HL-60 (cell line): ENCODE data around the gene ANGPTL1.

Source experiments
- DNase-seq, 2 experiments: peaks; one replicate each; pipeline ENCODE4 v3.0.0-alpha.2; 2010 to 2020; ENCODE audit warnings: low read depth in 1 of 2, low spot score in 1 of 2
- H3K27ac ChIP-seq: fragments of 250-450 bp; sonication (Bioruptor Pico); replicated peaks from 2 replicates; pipeline ENCODE4 v1.5.1; 2020; ENCODE audit warnings: mild to moderate bottlenecking, moderate library complexity
- H3K27me3 ChIP-seq: fragments of 250-450 bp; sonication (Bioruptor Pico); 2 replicates; pipeline ENCODE4 v1.5.1; 2021; ENCODE audit warnings: mild to moderate bottlenecking, moderate library complexity; ENCODE audit not compliant: insufficient read depth, poor library complexity, severe bottlenecking
- H3K4me3 ChIP-seq: replicated peaks from 2 replicates; pipeline ENCODE4 v1.5.1; 2011; ENCODE audit warnings: mild to moderate bottlenecking, control low read depth, low read length; ENCODE audit not compliant: insufficient read depth
- GABPA ChIP-seq: IDR thresholded peaks from 2 replicates; pipeline ENCODE4 v1.6.1; 2012; ENCODE audit warnings: low read depth
- POLR2AphosphoS5 ChIP-seq: IDR thresholded peaks from 2 replicates; pipeline ENCODE4 v1.6.1; 2012; ENCODE audit warnings: low read depth
- SPI1 ChIP-seq: IDR thresholded peaks from 2 replicates; pipeline ENCODE4 v1.6.1; 2012; ENCODE audit warnings: low read depth, mild to moderate bottlenecking, borderline replicate concordance
- TF ChIP-seq, protein P1 (sequence below): IDR thresholded peaks from one replicate; pipeline ENCODE4 v1.5.1; 2011; ENCODE audit warnings: low read length, control low read depth, inconsistent platforms; ENCODE audit not compliant: insufficient read depth
- TF ChIP-seq, protein P2 (sequence below): IDR thresholded peaks from 2 replicates; pipeline ENCODE4 v1.6.1; 2012; ENCODE audit warnings: low read depth; ENCODE audit not compliant: insufficient replicate concordance

Gene ANGPTL1

DNA sequence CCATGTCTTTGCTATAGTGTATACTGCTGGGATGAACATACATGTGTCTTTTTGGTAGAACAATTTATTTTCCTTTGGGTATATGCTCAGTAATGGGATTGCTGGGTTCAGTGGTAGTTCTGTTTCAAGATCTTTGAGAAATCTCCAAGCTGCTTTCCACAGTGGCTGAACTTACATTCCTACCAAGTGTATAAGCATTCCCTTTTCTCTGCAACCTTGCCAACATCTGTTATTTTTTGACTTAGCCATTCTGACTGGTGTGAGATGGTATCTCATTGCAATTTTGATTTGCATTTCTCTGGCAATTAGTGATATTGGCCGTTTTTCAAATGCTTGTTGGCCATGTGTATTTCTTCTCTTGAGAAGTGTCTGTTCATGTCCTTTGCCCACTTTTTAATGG is 37.5 kb upstream of the ANGPTL1 start:
- DNase-seq, result no peak
- no peaks in the 10 kb centered on the region for H3K27me3 ChIP-seq
- TF ChIP-seq SPI1 (no peak), GABPA (no peak), POLR2AphosphoS5 (no peak)
- TF ChIP-seq, protein P1, sequence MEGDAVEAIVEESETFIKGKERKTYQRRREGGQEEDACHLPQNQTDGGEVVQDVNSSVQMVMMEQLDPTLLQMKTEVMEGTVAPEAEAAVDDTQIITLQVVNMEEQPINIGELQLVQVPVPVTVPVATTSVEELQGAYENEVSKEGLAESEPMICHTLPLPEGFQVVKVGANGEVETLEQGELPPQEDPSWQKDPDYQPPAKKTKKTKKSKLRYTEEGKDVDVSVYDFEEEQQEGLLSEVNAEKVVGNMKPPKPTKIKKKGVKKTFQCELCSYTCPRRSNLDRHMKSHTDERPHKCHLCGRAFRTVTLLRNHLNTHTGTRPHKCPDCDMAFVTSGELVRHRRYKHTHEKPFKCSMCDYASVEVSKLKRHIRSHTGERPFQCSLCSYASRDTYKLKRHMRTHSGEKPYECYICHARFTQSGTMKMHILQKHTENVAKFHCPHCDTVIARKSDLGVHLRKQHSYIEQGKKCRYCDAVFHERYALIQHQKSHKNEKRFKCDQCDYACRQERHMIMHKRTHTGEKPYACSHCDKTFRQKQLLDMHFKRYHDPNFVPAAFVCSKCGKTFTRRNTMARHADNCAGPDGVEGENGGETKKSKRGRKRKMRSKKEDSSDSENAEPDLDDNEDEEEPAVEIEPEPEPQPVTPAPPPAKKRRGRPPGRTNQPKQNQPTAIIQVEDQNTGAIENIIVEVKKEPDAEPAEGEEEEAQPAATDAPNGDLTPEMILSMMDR, result no peak
- TF ChIP-seq, protein P2, sequence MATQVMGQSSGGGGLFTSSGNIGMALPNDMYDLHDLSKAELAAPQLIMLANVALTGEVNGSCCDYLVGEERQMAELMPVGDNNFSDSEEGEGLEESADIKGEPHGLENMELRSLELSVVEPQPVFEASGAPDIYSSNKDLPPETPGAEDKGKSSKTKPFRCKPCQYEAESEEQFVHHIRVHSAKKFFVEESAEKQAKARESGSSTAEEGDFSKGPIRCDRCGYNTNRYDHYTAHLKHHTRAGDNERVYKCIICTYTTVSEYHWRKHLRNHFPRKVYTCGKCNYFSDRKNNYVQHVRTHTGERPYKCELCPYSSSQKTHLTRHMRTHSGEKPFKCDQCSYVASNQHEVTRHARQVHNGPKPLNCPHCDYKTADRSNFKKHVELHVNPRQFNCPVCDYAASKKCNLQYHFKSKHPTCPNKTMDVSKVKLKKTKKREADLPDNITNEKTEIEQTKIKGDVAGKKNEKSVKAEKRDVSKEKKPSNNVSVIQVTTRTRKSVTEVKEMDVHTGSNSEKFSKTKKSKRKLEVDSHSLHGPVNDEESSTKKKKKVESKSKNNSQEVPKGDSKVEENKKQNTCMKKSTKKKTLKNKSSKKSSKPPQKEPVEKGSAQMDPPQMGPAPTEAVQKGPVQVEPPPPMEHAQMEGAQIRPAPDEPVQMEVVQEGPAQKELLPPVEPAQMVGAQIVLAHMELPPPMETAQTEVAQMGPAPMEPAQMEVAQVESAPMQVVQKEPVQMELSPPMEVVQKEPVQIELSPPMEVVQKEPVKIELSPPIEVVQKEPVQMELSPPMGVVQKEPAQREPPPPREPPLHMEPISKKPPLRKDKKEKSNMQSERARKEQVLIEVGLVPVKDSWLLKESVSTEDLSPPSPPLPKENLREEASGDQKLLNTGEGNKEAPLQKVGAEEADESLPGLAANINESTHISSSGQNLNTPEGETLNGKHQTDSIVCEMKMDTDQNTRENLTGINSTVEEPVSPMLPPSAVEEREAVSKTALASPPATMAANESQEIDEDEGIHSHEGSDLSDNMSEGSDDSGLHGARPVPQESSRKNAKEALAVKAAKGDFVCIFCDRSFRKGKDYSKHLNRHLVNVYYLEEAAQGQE, result no peak
- H3K27ac ChIP-seq, result no peak overlapping the region
- no peak overlapping the region for H3K4me3 ChIP-seq

GRCh38 chr1:178901482-178902125 is 30.7 kb upstream of the ANGPTL1 start:
- no peak for TF ChIP-seq GABPA
- no peak for TF ChIP-seq SPI1
- TF ChIP-seq, protein P2, result no peak
- TF ChIP-seq, protein P1, result no peak
- no peak for TF ChIP-seq POLR2AphosphoS5
- no peak overlapping the region for H3K4me3 ChIP-seq
- H3K27me3 ChIP-seq, result no peaks in the 10 kb centered on the region
- DNase-seq, result no peak
- no peak overlapping the region for H3K27ac ChIP-seq

DNA sequence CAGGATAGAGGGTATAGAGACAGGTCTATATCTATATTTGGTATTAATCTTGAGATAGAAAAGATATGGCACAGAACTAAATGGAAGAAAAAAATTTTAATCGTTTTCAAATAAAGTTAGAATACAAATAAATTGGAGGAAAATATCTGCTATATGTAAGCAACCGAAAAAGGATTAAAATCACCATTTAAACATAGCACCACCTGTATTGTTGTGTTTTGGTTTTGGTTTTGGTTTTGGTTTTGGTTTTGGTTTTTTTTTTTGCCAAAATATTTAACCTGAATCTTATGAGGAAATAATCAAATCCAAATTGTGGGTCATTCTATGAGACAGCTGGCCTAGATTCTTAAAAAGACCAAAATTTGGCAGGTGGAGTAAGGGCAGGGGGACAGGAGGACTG is 28.5 kb upstream of the ANGPTL1 start:
- Histone ChIP-seq H3K27ac (no peak overlapping the region), H3K4me3 (no peak overlapping the region), H3K27me3 (no peaks in the 10 kb centered on the region)
- TF ChIP-seq SPI1, result no peak
- TF ChIP-seq, protein P2, result no peak
- no peak for TF ChIP-seq POLR2AphosphoS5
- no peak for TF ChIP-seq GABPA
- TF ChIP-seq, protein P1, result no peak
- no peak for DNase-seq
